ENCODE results near the gene SLC6A1. TPM values are rescaled to one million over a fixed set of nuclear protein-coding genes. Genes with fewer than 3 reads are reported as not detected.

SLC6A1 gene
- total and polyA plus RNA-seq, 2 of the 8 experiments (the other 6 are each of a cell fraction or from before 2014, with no cell fraction given), result 0.30 to 0.63 TPM

DNA sequence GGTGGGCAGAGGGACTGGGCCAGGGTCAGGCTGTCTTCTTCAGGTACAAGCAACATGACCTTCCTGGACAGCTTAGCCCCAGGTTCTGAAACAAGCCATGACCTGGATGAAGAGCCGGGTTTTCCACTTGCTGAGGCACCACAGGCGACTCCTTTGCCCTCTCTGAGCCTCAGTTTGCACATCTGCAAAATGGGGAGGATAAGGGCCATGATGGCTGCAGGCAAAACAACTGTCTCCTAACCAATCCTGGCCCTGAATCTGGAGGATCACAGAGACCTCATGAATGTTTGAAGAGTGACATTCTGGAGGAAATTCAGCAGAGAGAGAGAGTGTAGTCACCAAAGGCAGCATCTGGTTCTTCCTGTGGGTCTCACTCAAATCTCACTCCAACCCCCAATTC, 8.0 kb downstream of the SLC6A1 start:
- Histone ChIP-seq H2BK120ac (replicated peaks; ENCODE audit: low read depth, low read length) (no peak overlapping the region), H4K8ac (ENCODE audit: extremely low read depth, insufficient read depth, low read length) (no peak overlapping the region), H3K27me3 (replicated peaks in 1 of 4; ENCODE audit: control insufficient read depth in 3 of 4, extremely low read depth in 1 of 4, insufficient read depth in 3 of 4, low read length in 3 of 4) (peaks cover 0 to 4% (median 2%) of the 10 kb centered on the region in 4 experiments; a peak in 3 of 7 replicates), H2AFZ (ENCODE audit: low read length) (no peak overlapping the region), H2AK5ac (ENCODE audit: low read depth, low read length) (no peak overlapping the region), H3K18ac (ENCODE audit: extremely low read depth, low read length) (no peak overlapping the region), H2BK12ac (ENCODE audit: low read depth, low read length) (no peak overlapping the region), H2BK20ac (ENCODE audit: low read length) (no peak overlapping the region), H3K36me3 (ENCODE audit: control insufficient read depth in 2 of 4, insufficient read depth in 4 of 4, low read length in 3 of 4) (no peaks in the 10 kb centered on the region), H3K23me2 (ENCODE audit: low read depth, low read length) (no peaks in the 10 kb centered on the region), H4K20me1 (replicated peaks in 1 of 2; ENCODE audit: control insufficient read depth in 1 of 2, insufficient read depth in 2 of 2, low read length in 2 of 2) (no peaks in the 10 kb centered on the region), H2BK15ac (ENCODE audit: low read length) (no peak overlapping the region), H3K9ac (replicated peaks in 1 of 4; ENCODE audit: extremely low read depth in 1 of 4, low read depth in 3 of 4, low read length in 3 of 4) (no peak overlapping the region), H2BK5ac (ENCODE audit: low read depth, low read length) (no peak overlapping the region), H3K14ac (ENCODE audit: insufficient read length) (no peak overlapping the region), H3K56ac (replicated peaks; ENCODE audit: insufficient read length, low read depth, low read length) (no peak overlapping the region), H4K91ac (replicated peaks; ENCODE audit: insufficient read length, low read length) (no peak overlapping the region), H3K27ac (ENCODE audit: low read depth, low read length) (no peak overlapping the region), H3K23ac (ENCODE audit: insufficient read length) (no peak overlapping the region), H3K79me2 (ENCODE audit: control insufficient read depth in 1 of 2, insufficient read depth in 2 of 2, low read length in 2 of 2) (no peaks in the 10 kb centered on the region), H3K4me1 (replicated peaks in 1 of 4; ENCODE audit: control insufficient read depth in 3 of 4, insufficient read depth in 4 of 4, low read length in 3 of 4) (peaks cover 0 to 6% (median 0%) of the 10 kb centered on the region in 4 experiments; a peak in 2 of 7 replicates), H3K4me2 (ENCODE audit: insufficient read depth in 1 of 2, low read depth in 2 of 2, low read length in 2 of 2) (no peak overlapping the region), H3K4ac (replicated peaks; ENCODE audit: insufficient read length, low read depth, low read length) (no peak overlapping the region), H3K4me3 (ENCODE audit: extremely low read depth in 1 of 4, insufficient read depth in 2 of 4, low read depth in 3 of 4, low read length in 4 of 4) (no peak overlapping the region), H3K9me3 (ENCODE audit: insufficient read depth in 2 of 2, low read depth in 1 of 2, low read length in 1 of 2) (no peaks in the 10 kb centered on the region), H4K5ac (ENCODE audit: insufficient read length, low read depth, low read length) (no peak overlapping the region), H3K79me1 (ENCODE audit: low read depth, low read length) (no peaks in the 10 kb centered on the region)
- WGBS, 2 experiments (ENCODE audit: extremely low coverage in 1 of 2, insufficient coverage in 1 of 2, insufficient read length in 1 of 2, insufficient replicate concordance in 2 of 2, low coverage in 1 of 2, low lambda C conversion rate in 2 of 2, missing lambda C conversion rate in 1 of 2), result 63% methylated on average over 2 of the region's 2 CpGs; no CpG with 5 or more reads in 1 of the 2 experiments
- ChIA-PET CTCF (ENCODE audit: partially characterized antibody) (interaction anchor here (0.8 to 13.4 kb wide), 7 partner anchors 8 to 242 kb away, joined by 3 to 100 read pairs (median 3); no protein-coding TSS in a partner anchor), POLR2A (ENCODE audit: partially characterized antibody) (no interaction called here)
- TF ChIP-seq CREB1 (IDR thresholded peaks at IDR 0.05), result no peak
- TF ChIP-seq ASH2L (IDR thresholded peaks at IDR 0.05; ENCODE audit: low read length), result no peak
- TF ChIP-seq KDM4A (IDR thresholded peaks at IDR 0.05; ENCODE audit: low read depth, low read length, severe bottlenecking), result no peak
- TF ChIP-seq SP4 (IDR thresholded peaks at IDR 0.05; ENCODE audit: low read length), result no peak
- TF ChIP-seq BACH1 (IDR thresholded peaks at IDR 0.05; ENCODE audit: low read length), result no peak
- TF ChIP-seq BCL11A (IDR thresholded peaks at IDR 0.05; ENCODE audit: low read depth in 2 of 2, low read length in 2 of 2), result no peak
- no peak for TF ChIP-seq MAFK (IDR thresholded peaks at IDR 0.05; ENCODE audit: low read depth, low read length)
- TF ChIP-seq, protein P1, sequence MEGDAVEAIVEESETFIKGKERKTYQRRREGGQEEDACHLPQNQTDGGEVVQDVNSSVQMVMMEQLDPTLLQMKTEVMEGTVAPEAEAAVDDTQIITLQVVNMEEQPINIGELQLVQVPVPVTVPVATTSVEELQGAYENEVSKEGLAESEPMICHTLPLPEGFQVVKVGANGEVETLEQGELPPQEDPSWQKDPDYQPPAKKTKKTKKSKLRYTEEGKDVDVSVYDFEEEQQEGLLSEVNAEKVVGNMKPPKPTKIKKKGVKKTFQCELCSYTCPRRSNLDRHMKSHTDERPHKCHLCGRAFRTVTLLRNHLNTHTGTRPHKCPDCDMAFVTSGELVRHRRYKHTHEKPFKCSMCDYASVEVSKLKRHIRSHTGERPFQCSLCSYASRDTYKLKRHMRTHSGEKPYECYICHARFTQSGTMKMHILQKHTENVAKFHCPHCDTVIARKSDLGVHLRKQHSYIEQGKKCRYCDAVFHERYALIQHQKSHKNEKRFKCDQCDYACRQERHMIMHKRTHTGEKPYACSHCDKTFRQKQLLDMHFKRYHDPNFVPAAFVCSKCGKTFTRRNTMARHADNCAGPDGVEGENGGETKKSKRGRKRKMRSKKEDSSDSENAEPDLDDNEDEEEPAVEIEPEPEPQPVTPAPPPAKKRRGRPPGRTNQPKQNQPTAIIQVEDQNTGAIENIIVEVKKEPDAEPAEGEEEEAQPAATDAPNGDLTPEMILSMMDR (IDR thresholded peaks at IDR 0.05; ENCODE audit: control extremely low read depth in 1 of 3, insufficient read depth in 1 of 3, low read depth in 1 of 3, low read length in 3 of 3), result no peak
- DNase-seq (ENCODE audit: low read depth in 1 of 2, low spot score in 2 of 2) (no peak), FAIRE-seq (no peak)

Measured in H1 (cell line).